ENCODE data around the gene MFAP4.

MFAP4 gene

GRCh38 chr17:19345486-19346350 is 41.3 kb downstream of the MFAP4 start:
- Mint-ChIP-seq H3K36me3 (no peaks in the 10 kb centered on the region), H3K4me1 (ENCODE audit: low read depth) (no peaks in the 10 kb centered on the region), H3K27me3 (peaks cover 13% of the 10 kb centered on the region), H3K9me3 (ENCODE audit: low read depth) (no peaks in the 10 kb centered on the region), H3K27ac (no peak overlapping the region), H3K4me3 (no peak overlapping the region)

GRCh38 chr17:19345067-19345460 is 41.9 kb downstream of the MFAP4 start:
- H3K4me1 Mint-ChIP-seq (ENCODE audit: low read depth) = no peaks in the 10 kb centered on the region
- H3K9me3 Mint-ChIP-seq (ENCODE audit: low read depth) = no peaks in the 10 kb centered on the region
- H3K27ac Mint-ChIP-seq = no peak overlapping the region
- peaks cover 12% of the 10 kb centered on the region for H3K27me3 Mint-ChIP-seq
- H3K4me3 Mint-ChIP-seq = no peak overlapping the region
- no peaks in the 10 kb centered on the region for H3K36me3 Mint-ChIP-seq

- H3K4me3 Mint-ChIP-seq = no peak overlapping the region
- H3K27ac Mint-ChIP-seq = no peak overlapping the region
- peaks cover 14% of the 10 kb centered on the region for H3K27me3 Mint-ChIP-seq
- H3K9me3 Mint-ChIP-seq (ENCODE audit: low read depth) = no peaks in the 10 kb centered on the region
- H3K36me3 Mint-ChIP-seq = no peaks in the 10 kb centered on the region
- H3K4me1 Mint-ChIP-seq (ENCODE audit: low read depth) = no peaks in the 10 kb centered on the region
Observed at GRCh38 chr17:19344311-19345066, 42.5 kb downstream of the MFAP4 start.

GRCh38 chr17:19343671-19344151 is 43.3 kb downstream of the MFAP4 start:
- Mint-ChIP-seq H3K9me3 (ENCODE audit: low read depth) (no peaks in the 10 kb centered on the region), H3K4me3 (no peak overlapping the region), H3K36me3 (no peaks in the 10 kb centered on the region), H3K27ac (no peak overlapping the region), H3K4me1 (ENCODE audit: low read depth) (no peaks in the 10 kb centered on the region), H3K27me3 (peaks cover 15% of the 10 kb centered on the region)

- Mint-ChIP-seq H3K4me3 (no peak overlapping the region), H3K4me1 (ENCODE audit: low read depth) (no peaks in the 10 kb centered on the region), H3K27me3 (peaks cover 15% of the 10 kb centered on the region), H3K9me3 (ENCODE audit: low read depth) (no peaks in the 10 kb centered on the region), H3K27ac (no peak overlapping the region), H3K36me3 (no peaks in the 10 kb centered on the region)
Observed at GRCh38 chr17:19343256-19343630, 43.7 kb downstream of the MFAP4 start.

GRCh38 chr17:19342611-19343255 is 44.3 kb downstream of the MFAP4 start:
- Mint-ChIP-seq H3K27me3 (peaks cover 15% of the 10 kb centered on the region), H3K4me3 (no peak overlapping the region), H3K36me3 (no peaks in the 10 kb centered on the region), H3K27ac (no peak overlapping the region), H3K4me1 (ENCODE audit: low read depth) (no peaks in the 10 kb centered on the region), H3K9me3 (ENCODE audit: low read depth) (no peaks in the 10 kb centered on the region)

GRCh38 chr17:19341641-19342610 is 45.1 kb downstream of the MFAP4 start:
- H3K36me3 Mint-ChIP-seq = no peaks in the 10 kb centered on the region
- H3K27me3 Mint-ChIP-seq = peaks cover 19% of the 10 kb centered on the region
- H3K4me3 Mint-ChIP-seq = no peak overlapping the region
- H3K4me1 Mint-ChIP-seq (ENCODE audit: low read depth) = no peaks in the 10 kb centered on the region
- H3K27ac Mint-ChIP-seq = no peak overlapping the region
- H3K9me3 Mint-ChIP-seq (ENCODE audit: low read depth) = no peaks in the 10 kb centered on the region

GRCh38 chr17:19341211-19341631 is 45.8 kb downstream of the MFAP4 start:
- no peak overlapping the region for H3K27ac Mint-ChIP-seq
- no peak overlapping the region for H3K4me3 Mint-ChIP-seq

GRCh38 chr17:19339341-19339815 is 47.6 kb downstream of the MFAP4 start:
- Mint-ChIP-seq H3K36me3 (peaks cover 2% of the 10 kb centered on the region), H3K27ac (no peak overlapping the region), H3K4me1 (ENCODE audit: low read depth) (no peaks in the 10 kb centered on the region), H3K27me3 (peaks cover 20% of the 10 kb centered on the region), H3K9me3 (ENCODE audit: low read depth) (no peaks in the 10 kb centered on the region), H3K4me3 (no peak overlapping the region)

More at GRCh38 chr17:19341211-19341631, 45.8 kb downstream of the MFAP4 start:
- Mint-ChIP-seq H3K27me3 (peaks cover 20% of the 10 kb centered on the region), H3K36me3 (no peaks in the 10 kb centered on the region), H3K4me1 (ENCODE audit: low read depth) (no peaks in the 10 kb centered on the region), H3K9me3 (ENCODE audit: low read depth) (no peaks in the 10 kb centered on the region)

GRCh38 chr17:19338031-19338990 is 48.7 kb downstream of the MFAP4 start:
- Mint-ChIP-seq H3K27ac (no peak overlapping the region), H3K27me3 (peaks cover 20% of the 10 kb centered on the region), H3K4me1 (ENCODE audit: low read depth) (no peaks in the 10 kb centered on the region), H3K4me3 (no peak overlapping the region), H3K9me3 (ENCODE audit: low read depth) (no peaks in the 10 kb centered on the region), H3K36me3 (peaks cover 2% of the 10 kb centered on the region)

GRCh38 chr17:19337712-19338023 is 49.3 kb downstream of the MFAP4 start:
- peaks cover 20% of the 10 kb centered on the region for H3K27me3 Mint-ChIP-seq
- no peak overlapping the region for H3K4me3 Mint-ChIP-seq
- H3K4me1 Mint-ChIP-seq (ENCODE audit: low read depth) = no peaks in the 10 kb centered on the region
- no peak overlapping the region for H3K27ac Mint-ChIP-seq
- no peaks in the 10 kb centered on the region for H3K9me3 Mint-ChIP-seq (ENCODE audit: low read depth)
- peaks cover 2% of the 10 kb centered on the region for H3K36me3 Mint-ChIP-seq

GRCh38 chr17:19336938-19337711 is 49.9 kb downstream of the MFAP4 start:
- Mint-ChIP-seq H3K9me3 (ENCODE audit: low read depth) (no peaks in the 10 kb centered on the region), H3K4me1 (ENCODE audit: low read depth) (no peaks in the 10 kb centered on the region), H3K4me3 (no peak overlapping the region), H3K36me3 (peaks cover 2% of the 10 kb centered on the region), H3K27me3 (peaks cover 19% of the 10 kb centered on the region), H3K27ac (no peak overlapping the region)
